ENCODE results near the gene HABP2.

DNA sequence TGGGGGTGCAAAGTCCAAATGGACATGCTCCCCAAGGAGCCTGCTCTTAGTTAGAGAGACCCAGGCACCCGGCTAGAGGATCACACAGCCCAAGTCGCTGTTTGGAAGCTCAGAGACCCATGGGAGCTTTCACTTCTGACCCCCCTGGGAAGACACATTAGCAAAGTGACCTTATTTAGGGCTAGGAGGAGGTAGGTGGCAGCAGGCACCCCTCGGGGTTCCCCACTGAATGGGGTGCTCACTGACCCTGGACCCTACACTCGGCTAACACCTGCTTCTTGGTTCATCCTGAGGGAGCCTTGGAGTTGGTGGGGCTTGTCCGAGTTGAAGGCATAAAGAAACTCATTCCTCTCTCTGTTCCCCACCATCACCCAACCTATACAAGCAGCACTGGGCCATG is 27.1 kb upstream of the HABP2 start:
- TF ChIP-seq, protein P1, sequence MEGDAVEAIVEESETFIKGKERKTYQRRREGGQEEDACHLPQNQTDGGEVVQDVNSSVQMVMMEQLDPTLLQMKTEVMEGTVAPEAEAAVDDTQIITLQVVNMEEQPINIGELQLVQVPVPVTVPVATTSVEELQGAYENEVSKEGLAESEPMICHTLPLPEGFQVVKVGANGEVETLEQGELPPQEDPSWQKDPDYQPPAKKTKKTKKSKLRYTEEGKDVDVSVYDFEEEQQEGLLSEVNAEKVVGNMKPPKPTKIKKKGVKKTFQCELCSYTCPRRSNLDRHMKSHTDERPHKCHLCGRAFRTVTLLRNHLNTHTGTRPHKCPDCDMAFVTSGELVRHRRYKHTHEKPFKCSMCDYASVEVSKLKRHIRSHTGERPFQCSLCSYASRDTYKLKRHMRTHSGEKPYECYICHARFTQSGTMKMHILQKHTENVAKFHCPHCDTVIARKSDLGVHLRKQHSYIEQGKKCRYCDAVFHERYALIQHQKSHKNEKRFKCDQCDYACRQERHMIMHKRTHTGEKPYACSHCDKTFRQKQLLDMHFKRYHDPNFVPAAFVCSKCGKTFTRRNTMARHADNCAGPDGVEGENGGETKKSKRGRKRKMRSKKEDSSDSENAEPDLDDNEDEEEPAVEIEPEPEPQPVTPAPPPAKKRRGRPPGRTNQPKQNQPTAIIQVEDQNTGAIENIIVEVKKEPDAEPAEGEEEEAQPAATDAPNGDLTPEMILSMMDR (IDR thresholded peaks at IDR 0.05; ENCODE audit: borderline replicate concordance, extremely low read depth, low read length, poor library complexity, severe bottlenecking): no peak
- no peak for TF ChIP-seq EZH2 (IDR thresholded peaks at IDR 0.05; ENCODE audit: borderline replicate concordance, low read depth, low read length, severe bottlenecking)

Measured in DND-41 (cell line).